ENCODE results near the gene ZNF195.

Gene ZNF195

GRCh38 chr11:3353066-3353465 is 25.9 kb downstream of the ZNF195 start:
- Mint-ChIP-seq H3K9me3 (peaks cover 28% of the 10 kb centered on the region), H3K36me3 (ENCODE audit: low read depth) (peaks cover 10% of the 10 kb centered on the region), H3K4me3 (no peak overlapping the region), H3K27ac (no peak overlapping the region), H3K4me1 (no peaks in the 10 kb centered on the region), H3K27me3 (ENCODE audit: low read depth) (peaks cover 3% of the 10 kb centered on the region)
- no peak for TF ChIP-seq CTCF (IDR thresholded peaks at IDR 0.05; ENCODE audit: unreplicated experiment in 3 of 3)

GRCh38 chr11:3347127-3347526 is 31.8 kb downstream of the ZNF195 start:
- H3K27ac Mint-ChIP-seq = no peak overlapping the region
- no peak for TF ChIP-seq CTCF (IDR thresholded peaks at IDR 0.05; ENCODE audit: unreplicated experiment in 3 of 3)
- no peaks in the 10 kb centered on the region for H3K4me1 Mint-ChIP-seq
- peaks cover 29% of the 10 kb centered on the region for H3K36me3 Mint-ChIP-seq (ENCODE audit: low read depth)
- H3K4me3 Mint-ChIP-seq = no peak overlapping the region
- peaks cover 1% of the 10 kb centered on the region for H3K27me3 Mint-ChIP-seq (ENCODE audit: low read depth)
- H3K9me3 Mint-ChIP-seq = peaks cover 21% of the 10 kb centered on the region

- no peaks in the 10 kb centered on the region for H3K4me1 Mint-ChIP-seq
- peaks cover 21% of the 10 kb centered on the region for H3K9me3 Mint-ChIP-seq
- no peak overlapping the region for H3K27ac Mint-ChIP-seq
- H3K27me3 Mint-ChIP-seq (ENCODE audit: low read depth) = peaks cover 7% of the 10 kb centered on the region
- H3K36me3 Mint-ChIP-seq (ENCODE audit: low read depth) = peaks cover 29% of the 10 kb centered on the region
- H3K4me3 Mint-ChIP-seq = no peak overlapping the region
- TF ChIP-seq CTCF (IDR thresholded peaks at IDR 0.05; ENCODE audit: unreplicated experiment in 3 of 3) = no peak
These were observed 32.4 kb downstream of the ZNF195 start for GRCh38 chr11:3346587-3346986.

- no peak for TF ChIP-seq CTCF (IDR thresholded peaks at IDR 0.05; ENCODE audit: unreplicated experiment in 3 of 3)
- H3K36me3 Mint-ChIP-seq (ENCODE audit: low read depth) = peaks cover 26% of the 10 kb centered on the region
- no peak overlapping the region for H3K4me3 Mint-ChIP-seq
- peaks cover 14% of the 10 kb centered on the region for H3K27me3 Mint-ChIP-seq (ENCODE audit: low read depth)
- H3K27ac Mint-ChIP-seq = no peak overlapping the region
- H3K9me3 Mint-ChIP-seq = peaks cover 19% of the 10 kb centered on the region
- H3K4me1 Mint-ChIP-seq = no peaks in the 10 kb centered on the region
These were observed 33.2 kb downstream of the ZNF195 start for GRCh38 chr11:3345736-3346135.

GRCh38 chr11:3344327-3345174 is 34.4 kb downstream of the ZNF195 start:
- H3K27ac Mint-ChIP-seq = peak overlapping the region in 2 of 3 experiments; percentile 56 to 62
- no peak overlapping the region for H3K4me3 Mint-ChIP-seq
- H3K27me3 Mint-ChIP-seq (ENCODE audit: low read depth) = peaks cover 25% of the 10 kb centered on the region
- TF ChIP-seq CTCF (IDR thresholded peaks at IDR 0.05; ENCODE audit: unreplicated experiment in 3 of 3) = no peak
- H3K36me3 Mint-ChIP-seq (ENCODE audit: low read depth) = peaks cover 21% of the 10 kb centered on the region
- peaks cover 19% of the 10 kb centered on the region for H3K9me3 Mint-ChIP-seq
- H3K4me1 Mint-ChIP-seq = no peaks in the 10 kb centered on the region

- no peak overlapping the region for H3K4me3 Mint-ChIP-seq
- no peak for TF ChIP-seq CTCF (IDR thresholded peaks at IDR 0.05; ENCODE audit: unreplicated experiment in 3 of 3)
- no peaks in the 10 kb centered on the region for H3K4me1 Mint-ChIP-seq
- peaks cover 20% of the 10 kb centered on the region for H3K9me3 Mint-ChIP-seq
- no peak overlapping the region for H3K27ac Mint-ChIP-seq
- peaks cover 17% of the 10 kb centered on the region for H3K36me3 Mint-ChIP-seq (ENCODE audit: low read depth)
- H3K27me3 Mint-ChIP-seq (ENCODE audit: low read depth) = peaks cover 32% of the 10 kb centered on the region
These were observed 36.2 kb downstream of the ZNF195 start for GRCh38 chr11:3342709-3343108.
